ENCODE results near the gene MADCAM1. TPM values are rescaled to one million over a fixed set of nuclear protein-coding genes. Genes with fewer than 3 reads are reported as not detected.

MADCAM1 gene
- total and polyA plus RNA-seq, 2 of the 8 experiments (the other 6 are each of a cell fraction or from before 2014, with no cell fraction given): 2.3 to 3.0 TPM

- no peak for TF ChIP-seq ZNF274 (IDR thresholded peaks at IDR 0.05; ENCODE audit: borderline replicate concordance, extremely low read depth, low read length)
- TF ChIP-seq, protein P1, sequence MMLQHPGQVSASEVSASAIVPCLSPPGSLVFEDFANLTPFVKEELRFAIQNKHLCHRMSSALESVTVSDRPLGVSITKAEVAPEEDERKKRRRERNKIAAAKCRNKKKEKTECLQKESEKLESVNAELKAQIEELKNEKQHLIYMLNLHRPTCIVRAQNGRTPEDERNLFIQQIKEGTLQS (IDR thresholded peaks at IDR 0.05; ENCODE audit: insufficient read depth, low read depth, low read length): no peak
- no peak for TF ChIP-seq EGR1 (IDR thresholded peaks at IDR 0.05; ENCODE audit: borderline replicate concordance, low read depth, low read length)
- TF ChIP-seq KDM1A (IDR thresholded peaks at IDR 0.05; ENCODE audit: borderline replicate concordance, low read length): no peak
- TF ChIP-seq CBX5 (IDR thresholded peaks at IDR 0.05; ENCODE audit: low read depth, low read length): no peak
These were observed 20.9 kb upstream of the MADCAM1 start (continued) for GRCh38 chr19:475360-475759.
